Measurements from ENCODE around the gene ASB8.
A peak's percentile ranks its signal among the peaks of the same experiment; 100 is the strongest.

The ASB8 gene, protein sequence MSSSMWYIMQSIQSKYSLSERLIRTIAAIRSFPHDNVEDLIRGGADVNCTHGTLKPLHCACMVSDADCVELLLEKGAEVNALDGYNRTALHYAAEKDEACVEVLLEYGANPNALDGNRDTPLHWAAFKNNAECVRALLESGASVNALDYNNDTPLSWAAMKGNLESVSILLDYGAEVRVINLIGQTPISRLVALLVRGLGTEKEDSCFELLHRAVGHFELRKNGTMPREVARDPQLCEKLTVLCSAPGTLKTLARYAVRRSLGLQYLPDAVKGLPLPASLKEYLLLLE

DNA sequence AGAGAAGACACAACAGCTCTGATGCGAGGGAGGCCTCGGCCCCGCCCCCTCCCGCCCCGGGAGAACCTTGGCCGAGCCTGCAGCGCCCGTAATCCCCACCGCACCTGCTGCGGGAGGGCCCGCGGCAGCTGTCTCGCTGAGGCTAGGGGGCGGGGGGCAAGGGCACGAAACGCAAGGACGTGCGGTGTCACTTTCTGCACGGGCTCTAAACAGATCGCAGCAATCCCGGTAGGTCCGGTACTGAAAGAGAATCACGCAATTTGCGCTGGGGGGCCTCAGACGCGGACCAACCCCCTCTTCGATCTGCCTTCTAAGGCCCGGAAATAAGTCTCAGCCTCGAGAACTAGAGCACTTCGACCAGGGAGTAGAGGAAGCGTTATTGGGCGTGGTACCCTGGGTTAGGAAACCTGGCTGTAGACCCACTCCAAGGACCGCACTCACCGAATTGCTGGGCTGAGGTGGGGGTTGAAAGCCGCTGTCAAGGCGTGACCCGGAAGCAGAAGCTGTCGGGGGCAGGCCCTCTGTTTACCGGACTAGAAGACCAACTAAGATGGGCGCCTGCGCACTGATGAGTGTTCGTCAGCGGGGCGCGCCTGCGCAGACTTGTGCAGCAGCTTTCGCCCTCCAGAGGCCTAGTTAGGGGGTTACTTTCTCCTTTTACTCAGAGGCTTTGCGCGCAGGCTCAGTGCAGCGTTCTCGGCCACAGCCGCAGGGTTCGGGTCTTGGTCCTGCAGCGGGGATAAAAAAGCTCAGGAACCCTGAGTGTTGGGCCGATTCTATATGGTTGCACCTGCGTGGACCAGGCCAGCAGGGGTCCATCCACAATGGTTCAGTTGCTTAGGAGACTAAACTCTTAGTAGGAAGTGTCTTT, at the start of gene ASB8:
Gene ASB8, minus strand, starts transcription at position 498 of the 871 bp plus-strand sequence. CDS start 4,019 bp downstream, outside the sequence.
- DNase-seq = peak; percentile 99

DNA sequence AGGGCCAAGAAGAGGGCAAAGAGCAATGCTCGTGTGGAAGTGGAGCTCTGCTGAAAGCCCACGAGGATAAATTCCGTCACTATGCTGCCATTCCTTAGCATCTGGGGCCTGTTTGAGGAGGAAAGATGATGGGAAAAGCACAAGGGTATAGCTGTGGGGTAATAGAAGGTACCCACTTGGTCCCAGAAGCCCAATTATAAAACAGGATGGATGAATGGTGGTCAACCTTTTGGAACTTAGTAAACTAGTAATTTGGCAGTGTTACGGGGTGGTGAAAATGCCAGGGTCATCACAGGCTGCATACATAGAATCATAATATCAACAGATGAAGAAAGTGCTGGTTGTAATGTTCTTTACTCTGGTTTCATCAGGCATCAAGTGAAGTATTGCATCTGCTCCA, 45.9 kb upstream of the ASB8 start, which contains the start of gene OR10AD1:
Gene OR10AD1, minus strand, starts transcription at position 101 of the 400 bp plus-strand sequence. Its CDS starts 0 bp downstream, at position 101.
- no peak for DNase-seq

DNA sequence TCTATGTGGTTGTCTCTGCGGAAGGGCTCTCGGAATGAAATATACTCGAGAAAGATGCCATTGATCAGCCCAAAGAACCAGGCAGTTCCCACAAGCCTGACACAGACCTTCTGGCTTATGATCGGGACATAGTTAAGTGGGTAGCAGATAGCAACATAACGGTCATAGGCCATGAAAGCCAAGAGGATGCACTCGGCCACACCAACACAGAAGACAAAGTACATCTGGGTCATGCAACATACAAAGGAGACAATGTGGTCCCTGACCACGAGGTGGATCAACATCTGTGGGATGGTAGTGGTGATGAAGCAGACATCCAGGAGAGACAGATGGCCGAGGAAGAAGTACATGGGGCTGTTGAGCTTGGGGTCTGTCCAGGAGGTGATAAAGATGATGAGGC, 45.5 kb upstream of the ASB8 start:
- no peak for DNase-seq

DNA sequence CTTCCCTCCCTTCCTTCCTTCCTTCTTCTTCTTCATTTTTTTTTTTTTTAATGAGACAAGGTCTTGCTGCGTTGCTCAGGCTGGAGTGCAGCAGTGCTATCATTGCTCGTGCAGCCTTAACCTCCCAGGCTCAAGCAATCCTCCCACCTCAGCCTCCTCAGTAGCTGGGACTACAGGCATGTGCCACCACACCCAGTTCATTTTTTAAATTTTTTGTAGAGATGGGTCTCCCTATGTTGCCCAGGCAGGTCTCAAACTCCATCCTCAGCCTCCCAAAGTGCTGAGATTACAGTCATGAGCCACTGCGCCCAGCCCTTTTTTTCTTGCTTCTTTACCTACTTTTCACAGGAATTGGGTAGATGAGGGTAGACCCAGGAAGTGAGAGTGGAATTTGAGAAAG, 44.2 kb upstream of the ASB8 start:
- no peak for DNase-seq

DNA sequence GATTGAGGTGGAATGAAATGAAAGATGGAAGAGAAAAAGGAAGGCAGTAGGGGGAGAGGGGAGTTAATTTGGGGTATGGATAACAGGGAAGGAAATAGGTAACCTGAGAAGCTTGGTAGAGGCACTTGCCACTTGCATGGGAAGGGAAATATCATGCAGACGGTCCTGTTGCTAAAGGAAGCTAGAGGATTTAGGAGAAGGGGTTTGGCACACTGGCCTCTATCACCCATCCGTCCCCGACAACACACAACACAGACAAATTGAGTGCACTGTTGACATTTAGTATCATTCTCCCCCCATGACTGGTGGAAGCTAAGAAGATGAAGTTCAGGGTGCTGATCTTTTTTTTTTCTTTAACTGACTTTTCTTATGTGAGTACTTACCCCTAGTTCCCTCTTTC, 43.8 kb upstream of the ASB8 start:
- DNase-seq = no peak

DNA sequence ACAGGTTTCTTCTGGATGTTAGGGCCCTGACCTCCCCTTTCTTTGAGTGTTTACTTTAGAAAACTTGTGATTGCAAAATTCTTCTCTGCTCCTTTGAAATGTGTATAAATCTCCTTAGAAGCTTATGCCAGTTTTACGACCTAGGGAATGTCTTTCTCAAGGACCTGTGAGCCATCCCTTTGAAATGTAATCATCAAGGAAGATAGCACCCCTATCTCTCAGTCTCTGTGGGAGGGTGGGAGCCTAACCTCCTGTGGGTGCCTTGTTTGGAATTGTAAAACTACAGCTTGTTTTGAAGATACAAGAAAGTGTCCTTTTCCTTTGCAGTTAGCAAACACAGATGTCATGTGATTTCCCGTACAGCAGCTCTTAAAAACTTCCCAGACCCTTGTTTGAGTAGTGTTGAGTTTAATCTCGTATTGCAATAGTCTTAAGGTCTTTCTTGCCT, 42.5 kb upstream of the ASB8 start:
- no peak for DNase-seq

DNA sequence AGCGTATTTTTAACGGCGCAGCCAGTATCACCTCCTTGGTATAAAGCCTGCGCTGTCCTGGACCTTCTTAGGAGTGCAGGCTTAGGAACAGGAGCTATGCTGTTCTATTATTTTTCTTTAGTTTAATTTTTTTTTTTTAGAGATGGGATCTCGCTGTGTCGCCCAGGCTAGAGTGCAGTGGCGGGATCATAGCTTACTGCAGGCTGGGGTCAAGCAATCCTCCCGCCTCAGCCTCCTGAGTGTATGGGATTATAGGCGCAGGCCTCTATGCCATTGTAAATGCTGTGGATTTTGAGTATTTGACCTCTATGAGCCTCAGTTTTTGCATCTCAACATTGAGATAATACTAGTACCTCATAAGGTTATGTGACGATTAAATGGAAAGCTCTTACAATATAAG, 41.7 kb upstream of the ASB8 start:
- DNase-seq = no peak

DNA sequence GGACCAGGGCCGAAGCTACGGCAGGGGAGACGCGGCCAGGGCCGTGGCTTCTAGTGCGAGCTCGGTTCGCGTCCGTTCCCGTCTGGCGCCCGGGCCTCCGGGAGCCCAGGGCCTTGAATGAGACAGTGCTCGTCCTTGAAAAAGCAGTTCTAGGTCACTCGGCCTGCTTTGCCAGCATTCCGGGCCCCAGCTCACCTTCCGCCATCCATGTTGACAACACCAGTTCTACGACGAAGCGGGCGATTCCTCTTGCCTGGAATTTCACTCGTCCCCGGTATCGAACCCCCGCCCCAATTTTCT, 41.3 kb upstream of the ASB8 start:
- DNase-seq = peak; percentile 44 to 46

DNA sequence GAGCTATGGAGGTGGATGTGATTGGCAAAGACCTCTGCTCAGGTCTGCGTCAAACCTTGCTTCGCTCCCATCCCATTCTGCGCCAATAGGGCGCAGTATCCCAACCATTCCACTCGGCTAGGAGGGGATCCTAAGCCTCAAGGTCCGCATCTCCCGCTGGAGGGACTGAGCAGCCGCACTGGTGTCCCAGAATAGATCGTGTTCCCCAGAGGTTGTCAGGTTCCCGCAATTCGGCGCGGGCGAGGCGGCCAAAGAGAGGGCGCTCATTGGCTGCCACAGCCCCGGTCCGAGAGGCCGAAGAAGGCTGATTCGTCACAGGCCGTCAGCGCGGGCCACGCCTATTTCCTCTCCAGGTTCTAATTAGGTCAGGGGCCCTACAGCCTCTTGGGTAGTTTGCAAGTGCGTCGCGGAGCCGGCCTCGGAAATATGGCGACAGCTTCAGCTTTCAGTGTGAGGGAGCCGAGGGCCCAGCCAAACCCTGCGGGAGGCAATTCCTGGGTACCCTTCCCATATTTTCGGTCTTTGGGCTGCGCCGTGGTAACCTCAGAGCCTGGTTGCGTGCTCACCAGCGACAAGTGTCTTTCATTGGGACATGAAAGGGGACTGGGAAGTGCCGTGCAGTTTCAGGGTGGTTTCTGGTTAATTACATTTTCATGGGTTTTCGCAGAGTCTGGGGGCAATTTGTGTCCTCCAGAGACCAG, 40.8 kb upstream of the ASB8 start:
- peak; percentile 91 to 94 for DNase-seq

DNA sequence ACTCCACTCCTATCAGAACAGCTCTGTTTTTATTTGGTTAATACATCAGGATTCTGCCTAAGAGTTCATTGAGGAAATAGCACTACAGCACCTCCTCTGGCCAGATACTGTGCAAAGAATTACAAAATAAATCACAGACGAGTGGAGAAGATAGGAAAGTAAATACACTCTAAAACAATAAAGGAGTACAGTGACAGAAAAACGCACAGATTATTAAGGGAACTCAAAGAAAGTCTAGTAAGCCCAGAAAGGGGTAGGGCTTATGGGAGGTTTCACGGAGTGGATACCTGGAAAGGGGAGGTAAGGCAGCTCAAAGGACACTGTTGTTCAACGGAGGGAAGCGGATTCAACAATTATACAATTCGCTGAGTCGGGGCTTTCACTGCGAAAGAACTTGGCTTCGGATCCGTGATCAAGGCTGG, 40.2 kb upstream of the ASB8 start:
- no peak for DNase-seq

DNA sequence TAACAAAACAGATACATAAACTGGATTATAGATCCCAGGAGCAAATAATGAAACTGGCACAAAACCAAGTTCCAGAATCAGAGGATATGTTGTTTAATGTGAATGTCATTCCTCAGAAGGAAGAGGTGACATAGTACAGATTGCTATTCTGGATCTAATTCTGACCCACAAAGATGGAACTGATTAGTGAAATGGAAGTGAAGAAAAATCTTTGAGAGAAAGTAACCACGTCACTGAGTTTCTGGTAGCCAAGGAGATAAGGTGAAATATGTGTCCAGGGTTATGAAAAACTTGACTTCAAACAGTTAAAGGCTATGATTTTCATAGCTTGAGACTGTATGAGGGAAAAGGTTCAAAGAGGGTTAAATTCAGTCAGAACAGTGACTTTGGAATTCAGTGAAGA, 37.5 kb upstream of the ASB8 start:
- DNase-seq = no peak

DNA sequence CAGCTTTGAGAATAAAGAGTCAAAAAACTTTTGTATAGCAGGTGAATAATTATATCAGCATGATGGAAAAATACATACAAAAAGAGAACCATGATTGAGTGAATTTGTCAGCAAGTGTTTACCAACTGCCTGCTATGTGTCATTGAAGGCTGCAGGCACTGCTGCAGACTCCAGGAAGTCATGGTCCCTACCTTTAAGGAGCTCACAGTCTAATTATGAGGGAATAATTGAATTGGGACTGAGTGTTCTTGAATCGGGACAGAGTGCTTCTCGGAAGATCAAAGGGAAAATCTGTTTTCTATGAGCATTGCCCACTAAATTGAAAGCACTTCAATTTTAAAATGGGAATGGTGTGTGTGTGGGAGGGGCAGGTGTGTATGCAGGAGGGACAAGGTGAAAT, 36.3 kb upstream of the ASB8 start:
- no peak for DNase-seq

DNA sequence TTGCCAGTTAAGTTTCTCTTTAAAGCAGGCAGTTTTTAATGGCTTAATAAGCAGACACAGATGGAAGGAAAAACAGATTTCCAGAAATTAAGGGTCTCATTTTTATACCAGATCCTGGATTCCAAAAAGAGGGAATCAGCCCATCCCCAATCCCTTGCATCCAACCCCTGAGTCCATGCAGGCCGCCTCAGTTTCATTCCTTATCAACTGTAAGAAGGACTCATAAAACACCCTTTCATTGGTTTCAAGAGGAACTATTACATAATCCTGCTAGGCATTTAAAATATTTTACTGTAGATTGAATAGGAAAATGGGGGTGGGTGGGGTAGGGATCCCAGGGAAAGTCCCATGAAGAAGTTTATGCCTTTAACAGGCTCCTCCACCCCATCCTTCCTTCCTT, 35.5 kb upstream of the ASB8 start:
- DNase-seq = no peak

DNA sequence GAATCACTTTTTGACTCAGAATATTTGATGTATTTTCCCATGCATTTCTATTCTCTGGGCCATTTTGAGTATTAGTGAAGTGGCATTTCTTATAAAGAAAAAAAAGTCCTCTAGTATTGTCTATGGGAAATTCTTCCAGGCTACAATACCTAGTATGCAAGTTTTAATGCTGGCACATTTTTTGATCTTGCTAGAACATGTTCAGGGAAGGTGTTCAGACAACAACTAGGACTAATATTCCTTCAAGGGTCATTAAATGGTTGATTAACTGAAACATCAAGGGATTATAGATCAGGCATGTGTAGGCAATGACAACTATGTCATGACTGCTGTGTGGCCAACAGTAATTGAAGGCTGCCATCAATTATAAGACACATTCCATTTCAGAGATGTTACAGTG, 33.8 kb upstream of the ASB8 start:
- no peak for DNase-seq

DNA sequence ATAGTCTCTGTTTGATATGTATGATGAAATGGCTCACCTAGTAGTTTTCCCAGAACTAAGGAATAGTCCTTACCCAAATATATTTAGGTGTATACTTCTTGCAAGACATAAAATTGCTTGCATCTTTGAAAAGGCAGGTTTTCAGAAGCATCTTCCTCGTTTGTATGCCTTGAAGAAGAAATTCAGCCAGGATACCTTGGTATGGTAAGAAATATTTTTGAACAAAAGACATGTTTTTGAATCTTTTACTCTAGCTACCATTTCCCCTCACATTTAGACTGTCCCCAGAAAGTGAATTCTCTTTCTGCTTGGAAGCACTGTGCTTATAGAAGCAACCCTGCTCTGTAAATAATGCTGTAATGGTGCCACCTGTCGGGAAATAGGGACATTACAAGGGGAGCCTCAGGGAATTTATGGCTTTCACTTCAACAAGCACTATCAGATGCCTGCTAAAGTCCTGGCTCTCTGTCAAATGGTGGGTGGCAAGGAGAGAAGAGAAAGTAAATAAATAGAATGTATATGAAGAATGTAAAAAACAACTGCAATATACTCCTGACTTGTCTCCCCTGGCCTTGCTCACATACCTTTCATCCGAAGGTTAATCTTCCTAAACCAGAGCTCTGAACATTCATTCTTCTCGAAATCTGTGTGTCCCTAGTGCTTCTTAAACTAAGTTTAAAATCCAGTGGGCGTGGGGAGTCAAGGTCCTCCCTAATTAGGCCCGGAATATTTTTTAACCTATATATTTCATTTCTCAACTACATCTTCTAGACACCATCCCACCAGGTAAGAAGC, 32.2 kb upstream of the ASB8 start:
- peak; percentile 76 to 80 for DNase-seq

DNA sequence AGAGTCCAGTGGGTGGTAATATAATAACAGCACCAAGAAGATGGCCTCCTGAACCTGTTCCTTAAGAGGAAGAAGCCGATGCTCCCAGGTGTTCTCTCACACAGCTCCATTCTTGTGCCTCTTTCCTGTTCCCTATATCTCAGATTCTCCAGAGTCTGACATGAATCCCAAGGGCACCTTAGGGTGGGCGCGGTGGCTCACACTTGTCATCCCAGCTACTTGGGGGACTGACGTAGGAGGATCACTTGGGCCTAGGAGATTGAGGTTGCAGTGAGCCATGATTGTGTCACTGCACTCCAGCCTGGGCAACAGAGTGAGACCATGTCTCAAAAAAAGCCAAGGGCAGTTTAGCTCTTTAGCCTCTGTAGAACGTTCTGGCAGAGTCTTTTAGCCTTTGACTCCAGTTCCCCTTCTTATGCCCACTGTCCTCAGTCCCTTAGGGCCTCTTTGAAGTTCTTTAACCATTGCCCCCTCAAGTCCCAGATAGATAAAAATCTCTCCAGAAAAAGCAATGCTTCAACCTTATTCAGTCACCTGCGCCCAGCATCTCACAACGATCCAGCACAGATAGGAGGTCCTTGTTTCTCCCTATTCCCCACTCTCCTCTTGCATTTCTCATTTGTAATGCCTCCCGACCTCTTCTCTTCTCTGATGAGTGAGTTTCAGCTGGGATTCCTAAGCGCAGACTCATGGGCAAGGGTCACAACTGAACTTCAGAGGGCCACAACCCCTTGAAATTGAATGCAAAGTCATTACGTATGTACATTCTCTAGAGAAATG, 30.8 kb upstream of the ASB8 start:
- DNase-seq = no peak

DNA sequence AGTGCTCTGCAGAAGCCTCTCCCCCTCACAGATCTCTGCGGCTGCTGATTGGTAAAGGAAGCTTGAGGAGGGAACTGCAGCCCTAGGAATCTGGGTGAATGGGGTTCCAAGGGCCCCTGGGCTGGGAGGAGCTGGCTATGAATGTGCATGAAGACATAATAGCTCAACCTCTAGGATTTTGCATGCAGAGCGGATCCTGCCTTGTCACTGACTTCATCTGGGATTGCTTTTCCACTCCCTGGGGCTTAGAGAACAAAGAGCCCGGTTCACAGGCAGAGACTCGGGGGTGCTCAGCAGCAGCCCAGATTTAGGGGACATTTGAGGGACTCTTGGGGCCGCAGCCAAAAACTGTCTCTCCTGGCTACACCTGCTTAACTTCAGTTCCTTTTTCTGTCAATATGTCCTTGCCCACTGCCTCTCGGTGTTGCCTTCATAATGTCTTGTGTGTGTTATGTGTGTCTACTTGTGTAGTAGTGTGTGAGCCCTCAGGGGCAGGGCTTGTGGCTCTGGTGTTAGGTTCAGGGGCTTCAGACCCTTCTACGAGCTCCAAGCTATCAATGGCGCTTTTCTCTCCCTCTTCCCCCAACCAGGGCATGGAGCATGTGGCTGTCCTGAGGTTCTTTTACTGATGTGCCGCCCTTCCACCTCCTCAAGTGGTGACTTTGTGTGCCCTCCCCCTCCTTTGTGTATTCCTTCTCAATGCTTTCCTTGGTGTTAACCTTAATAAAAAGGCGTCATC, 28.0 kb upstream of the ASB8 start:
- no peak for DNase-seq

DNA sequence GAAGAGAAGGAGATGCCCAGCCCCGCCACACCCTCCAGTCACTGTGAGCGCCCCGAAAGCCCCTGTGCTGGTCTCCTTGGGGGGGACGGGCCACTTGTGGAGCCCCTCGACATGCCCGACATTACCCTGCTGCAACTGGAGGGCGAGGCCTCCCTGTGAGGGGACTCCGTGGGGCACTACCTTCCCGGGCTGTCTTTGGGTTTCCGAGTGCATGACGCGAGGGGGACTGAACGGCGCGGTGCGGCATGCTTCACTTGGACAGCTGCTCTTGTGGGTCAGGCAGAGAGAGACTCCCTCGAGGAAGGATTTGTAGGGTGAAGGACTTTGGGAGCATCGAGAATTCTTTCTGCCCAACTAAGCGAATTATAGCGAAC, 27.2 kb upstream of the ASB8 start:
- DNase-seq = no peak

DNA sequence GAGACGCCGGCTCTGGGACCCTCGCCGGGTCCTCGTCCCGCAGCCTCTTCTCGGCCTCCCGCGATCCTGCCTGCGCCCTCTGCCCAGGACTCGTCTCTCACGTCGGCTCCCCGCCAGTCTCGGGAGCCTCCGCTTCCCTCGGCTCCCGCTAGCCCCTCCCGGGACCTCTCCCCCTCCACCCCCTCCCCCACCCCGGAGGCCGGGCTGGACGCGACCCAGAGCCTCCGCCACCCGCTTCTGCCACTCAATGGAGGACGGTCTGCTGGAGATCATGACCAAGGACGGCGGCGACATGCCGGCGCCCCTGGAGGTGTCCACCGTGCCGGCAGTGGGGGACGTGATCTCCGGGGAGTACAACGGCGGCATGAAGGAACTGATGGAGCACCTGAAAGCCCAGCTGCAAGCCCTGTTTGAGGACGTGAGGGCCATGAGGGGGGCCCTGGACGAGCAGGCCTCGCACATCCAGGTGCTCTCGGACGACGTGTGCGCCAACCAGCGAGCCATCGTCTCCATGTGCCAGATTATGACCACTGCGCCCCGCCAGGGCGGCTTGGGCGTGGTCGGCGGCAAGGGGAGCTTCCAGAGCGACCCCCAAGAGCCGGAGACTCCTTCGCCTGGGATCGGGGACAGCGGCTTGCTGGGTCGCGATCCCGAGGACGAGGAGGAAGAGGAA, 26.7 kb upstream of the ASB8 start:
- peak in 1 of 2 donors; percentile 25 for DNase-seq

DNA sequence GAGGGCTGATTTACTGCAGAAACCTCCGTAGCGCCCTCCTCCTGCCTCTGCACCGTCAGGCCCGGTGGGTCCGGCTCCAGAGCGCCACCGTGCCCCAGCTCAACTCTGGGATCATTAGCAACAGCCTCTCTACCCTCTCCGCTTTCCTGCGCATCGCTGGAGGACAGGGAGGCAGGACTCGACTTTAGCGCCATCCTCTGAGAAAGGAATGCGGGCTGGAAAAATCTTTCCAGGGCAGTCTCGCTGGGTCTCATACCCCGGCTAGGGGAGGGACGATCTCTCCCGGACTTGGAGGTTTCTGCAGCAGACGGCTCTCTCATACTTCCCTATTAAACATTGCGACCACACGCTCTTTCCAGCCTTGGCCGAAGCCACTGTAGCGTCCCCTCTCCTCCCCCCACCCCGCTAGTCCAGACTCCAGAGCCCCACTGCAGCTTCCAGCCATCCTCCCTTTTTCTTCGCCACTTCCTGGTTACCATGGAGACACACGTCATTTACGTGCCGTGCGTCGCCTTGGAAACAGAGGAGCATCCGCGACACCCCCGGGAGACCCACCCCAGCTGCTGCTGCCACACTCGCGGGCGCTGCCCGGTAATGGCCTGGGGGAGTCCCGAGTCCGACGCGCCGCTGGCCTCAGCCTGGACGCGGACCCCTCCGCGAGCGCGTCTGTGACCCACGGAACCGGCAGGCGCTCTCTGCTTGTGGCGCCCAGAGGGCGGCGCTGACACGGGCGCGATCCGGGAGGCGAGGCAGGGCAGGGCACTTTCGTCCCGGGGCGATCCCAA, 26.0 kb upstream of the ASB8 start, which contains the start of gene CCDC184:
Gene CCDC184, plus strand, starts transcription at position 554 of the 785 bp plus-strand sequence. CDS start 479 bp downstream, outside the sequence.
- peak; percentile 69 to 76 for DNase-seq

Data from stimulated activated CD4-positive, alpha-beta T cell treated with anti-CD3 and anti-CD28 coated beads, Interleukin-2, amount 100 ng/mL, for 24 hours (primary cell).